GM23248 (cell line): ENCODE results near the gene VANGL1. TPM values are rescaled to one million over a fixed set of nuclear protein-coding genes. Genes with fewer than 3 reads are reported as not detected.

Experiments
- DNase-seq: peaks from one replicate; pipeline ENCODE4 v3.0.0-alpha.2; 2015
- H2AFZ ChIP-seq: fragments of 200-600 bp; sonication (generic); 2 replicates; pipeline ENCODE4 v1.6.1; 2016; ENCODE audit warnings: antibody characterized with exemption
- H3F3A ChIP-seq: fragments of 200-600 bp; sonication (generic); 2 replicates; pipeline ENCODE4 v1.6.1; 2016; ENCODE audit warnings: mild to moderate bottlenecking, antibody characterized with exemption, mixed run types; ENCODE audit not compliant: insufficient read depth
- H3K27ac ChIP-seq: fragments of 200-600 bp; sonication (generic); 2 replicates; pipeline ENCODE4 v1.5.1; 2016; ENCODE audit warnings: mild to moderate bottlenecking
- H3K27me3 ChIP-seq: fragments of 200-600 bp; sonication (generic); replicated peaks from 2 replicates; pipeline ENCODE4 v1.6.1; 2016; ENCODE audit warnings: mild to moderate bottlenecking; ENCODE audit not compliant: insufficient read depth
- H3K36me3 ChIP-seq: fragments of 200-600 bp; sonication (generic); 2 replicates; pipeline ENCODE4 v1.6.1; 2016; ENCODE audit warnings: low read depth, mild to moderate bottlenecking
- H3K4me1 ChIP-seq: fragments of 200-600 bp; sonication (generic); 2 replicates; pipeline ENCODE4 v1.6.1; 2016; ENCODE audit warnings: mild to moderate bottlenecking; ENCODE audit not compliant: insufficient read depth
- H3K4me2 ChIP-seq: fragments of 200-600 bp; sonication (generic); one replicate; pipeline ENCODE4 v1.6.1; 2016; ENCODE audit warnings: mild to moderate bottlenecking; ENCODE audit not compliant: unreplicated experiment
- H3K4me3 ChIP-seq: fragments of 200-600 bp; sonication (generic); 2 replicates; pipeline ENCODE4 v1.5.1; 2016; ENCODE audit warnings: mild to moderate bottlenecking
- H3K79me2 ChIP-seq: fragments of 200-600 bp; sonication (generic); 2 replicates; pipeline ENCODE4 v1.6.1; 2016; ENCODE audit warnings: mild to moderate bottlenecking; ENCODE audit not compliant: insufficient read depth
- H3K9ac ChIP-seq: fragments of 200-600 bp; sonication (generic); 2 replicates; pipeline ENCODE4 v1.6.1; 2016; ENCODE audit warnings: mild to moderate bottlenecking
- H3K9me2 ChIP-seq: fragments of 200-600 bp; sonication (generic); 2 replicates; pipeline ENCODE4 v1.6.1; 2016; ENCODE audit warnings: mixed run types, mild to moderate bottlenecking, moderate library complexity; ENCODE audit not compliant: insufficient read depth
- H3K9me3 ChIP-seq: fragments of 200-600 bp; sonication (generic); one replicate; pipeline ENCODE4 v1.6.1; 2017; ENCODE audit warnings: low read depth
- H4K20me1 ChIP-seq: fragments of 200-600 bp; sonication (generic); 2 replicates; pipeline ENCODE4 v1.6.0; 2016; ENCODE audit not compliant: insufficient read depth
- EZH2 ChIP-seq: fragments of 200-600 bp; sonication (generic); IDR thresholded peaks from 2 replicates; pipeline ENCODE4 v1.6.1; 2018; ENCODE audit warnings: antibody characterized with exemption, mild to moderate bottlenecking; ENCODE audit not compliant: insufficient read depth, poor library complexity, severe bottlenecking
- EZH2phosphoT487 ChIP-seq: fragments of 200-600 bp; sonication (generic); IDR thresholded peaks from 2 replicates; pipeline ENCODE4 v1.6.1; 2018; ENCODE audit warnings: antibody characterized with exemption, moderate library complexity, mild to moderate bottlenecking, low read depth; ENCODE audit not compliant: insufficient read depth
- WGBS, 2 experiments: methylation state at CpG; one replicate each; pipeline ENCODE4 v1.1.6; 2015 to 2017; ENCODE audit warnings: low lambda C conversion rate in 2 of 2, low coverage in 1 of 2; ENCODE audit errors: missing lambda C conversion rate in 2 of 2; 5-methylcytosine and 5-hydroxymethylcytosine counted together
- in situ Hi-C: fragments of 300-500 bp; cut with MboI; formaldehyde crosslinking; loops from 2 replicates; pipeline ENCODE4 v1.15.0; 2020
- polyA plus RNA-seq: library from polyadenylated mRNA; unstranded; fragments of >200 nt; fragmentation: Nextera tagmentation; extraction: Ambion mirVana; gene quantifications from 2 replicates; pipeline ENCODE4 v1.2.1, GENCODE V29; 2016
- total RNA-seq: library from RNA; depleted of rRNA; stranded (reverse); fragments of >200 nt; shearing (Covaris generic); gene quantifications from 2 replicates; pipeline ENCODE4 v1.2.3, GENCODE V29; 2014

VANGL1 gene
- total and polyA plus RNA-seq, 2 experiments from 2014 or later, result 11.7 to 14.7 TPM

- 52 to 59% methylated on average over 5 of the region's 5 CpGs for WGBS, 2 experiments
- in situ Hi-C loops, result no loop called here
These were observed 76.4 kb downstream of the VANGL1 start for GRCh38 chr1:115718011-115718754.

GRCh38 chr1:115719285-115719684 is 77.5 kb downstream of the VANGL1 start:
- peaks cover 7% of the 10 kb centered on the region for H3K27me3 ChIP-seq
- H3K4me2 ChIP-seq, result no peak overlapping the region
- no peak overlapping the region for H3K9ac ChIP-seq
- no peaks in the 10 kb centered on the region for H3K4me1 ChIP-seq
- H4K20me1 ChIP-seq, result no peaks in the 10 kb centered on the region
- no peak for TF ChIP-seq EZH2phosphoT487
- TF ChIP-seq EZH2, result no peak
- H3K9me3 ChIP-seq, result no peaks in the 10 kb centered on the region
- in situ Hi-C loops, result no loop called here
- H3K9me2 ChIP-seq, result no peaks in the 10 kb centered on the region
- no peak overlapping the region for H3K4me3 ChIP-seq
- no peak overlapping the region for H2AFZ ChIP-seq
- DNase-seq, result no peak
- H3K36me3 ChIP-seq, result no peaks in the 10 kb centered on the region
- no peaks in the 10 kb centered on the region for H3K79me2 ChIP-seq
- WGBS, 2 experiments, result 86 to 90% methylated on average over 7 of the region's 7 CpGs
- H3K27ac ChIP-seq, result no peak overlapping the region
- H3F3A ChIP-seq, result no peaks in the 10 kb centered on the region

More at GRCh38 chr1:115718011-115718754, 76.4 kb downstream of the VANGL1 start:
- Histone ChIP-seq H3K4me1 (no peaks in the 10 kb centered on the region), H3K36me3 (no peaks in the 10 kb centered on the region), H4K20me1 (no peaks in the 10 kb centered on the region), H3K9ac (no peak overlapping the region), H3K9me3 (no peaks in the 10 kb centered on the region), H3K4me2 (no peak overlapping the region), H3K79me2 (no peaks in the 10 kb centered on the region), H3K27ac (no peak overlapping the region), H3F3A (no peaks in the 10 kb centered on the region), H3K27me3 (peaks cover 7% of the 10 kb centered on the region), H2AFZ (no peak overlapping the region), H3K4me3 (no peak overlapping the region), H3K9me2 (no peaks in the 10 kb centered on the region)
- TF ChIP-seq EZH2 (no peak), EZH2phosphoT487 (no peak)
- no peak for DNase-seq

GRCh38 chr1:115722221-115722620 is 80.5 kb downstream of the VANGL1 start:
- Histone ChIP-seq H3K9me3 (no peaks in the 10 kb centered on the region), H3K4me3 (no peak overlapping the region), H3K9me2 (no peaks in the 10 kb centered on the region), H4K20me1 (no peaks in the 10 kb centered on the region), H3K27ac (no peak overlapping the region), H3K36me3 (no peaks in the 10 kb centered on the region), H3K9ac (no peak overlapping the region), H3K27me3 (no peaks in the 10 kb centered on the region; the same call in 1 of the 2 replicates), H2AFZ (no peak overlapping the region), H3K79me2 (no peaks in the 10 kb centered on the region), H3K4me1 (peaks cover 1% of the 10 kb centered on the region), H3F3A (peaks cover 3% of the 10 kb centered on the region; the same call in 1 of the 2 replicates), H3K4me2 (no peak overlapping the region)
- DNase-seq, result no peak
- in situ Hi-C loops, result no loop called here
- TF ChIP-seq EZH2phosphoT487, result no peak
- WGBS, 2 experiments, result 70 to 72% methylated on average over 1 of the region's 1 CpG

GRCh38 chr1:115723756-115724155 is 82.0 kb downstream of the VANGL1 start:
- Histone ChIP-seq H3K9me2 (no peaks in the 10 kb centered on the region), H3K4me3 (no peak overlapping the region), H3F3A (peaks cover 16% of the 10 kb centered on the region), H3K4me1 (peaks cover 14% of the 10 kb centered on the region), H3K27ac (no peak overlapping the region), H3K4me2 (no peak overlapping the region), H3K79me2 (no peaks in the 10 kb centered on the region), H3K36me3 (no peaks in the 10 kb centered on the region), H3K9me3 (no peaks in the 10 kb centered on the region), H2AFZ (no peak overlapping the region), H4K20me1 (no peaks in the 10 kb centered on the region), H3K9ac (no peak overlapping the region), H3K27me3 (no peaks in the 10 kb centered on the region; the same call in 1 of the 2 replicates)
- in situ Hi-C loops, result no loop called here
- DNase-seq, result no peak
- WGBS, 2 experiments, result 79 to 80% methylated on average over 5 of the region's 5 CpGs
- TF ChIP-seq EZH2 (no peak), EZH2phosphoT487 (no peak)
